ENCODE results near the gene WDHD1.
"Not testable (repeated sequence)": the region's sequence is repeated elsewhere in the genome, so short reads cannot be mapped to it uniquely, and the experiment has no call there.

WDHD1 gene

DNA sequence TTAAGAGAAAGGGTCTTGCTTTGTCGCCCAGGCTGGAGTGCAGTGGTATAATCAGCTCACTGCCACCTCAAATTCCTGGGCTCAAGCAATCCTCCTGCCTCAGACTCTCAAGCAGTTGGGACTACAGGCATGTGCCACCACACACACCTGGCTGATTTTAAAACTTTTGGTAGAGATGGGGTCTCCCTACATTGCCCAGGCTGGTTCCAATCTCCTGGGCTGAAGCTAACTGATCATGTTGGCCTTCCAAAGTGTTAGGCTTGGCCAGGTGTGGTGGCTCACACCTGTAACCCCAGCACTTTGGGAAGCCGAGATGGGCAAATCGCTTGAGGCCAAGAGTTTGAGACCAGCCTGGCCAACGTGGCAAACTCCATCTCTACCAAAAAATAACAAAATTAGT is 80.4 kb downstream of the WDHD1 start:
- DNase-seq, result no peak

GRCh38 chr14:54944737-54945391 is 82.0 kb downstream of the WDHD1 start:
- no peak for DNase-seq

- no peak for DNase-seq
Observed at GRCh38 chr14:54942913-54943312, 84.0 kb downstream of the WDHD1 start.

GRCh38 chr14:54936816-54937215 is 90.1 kb downstream of the WDHD1 start:
- DNase-seq, result no peak

DNA sequence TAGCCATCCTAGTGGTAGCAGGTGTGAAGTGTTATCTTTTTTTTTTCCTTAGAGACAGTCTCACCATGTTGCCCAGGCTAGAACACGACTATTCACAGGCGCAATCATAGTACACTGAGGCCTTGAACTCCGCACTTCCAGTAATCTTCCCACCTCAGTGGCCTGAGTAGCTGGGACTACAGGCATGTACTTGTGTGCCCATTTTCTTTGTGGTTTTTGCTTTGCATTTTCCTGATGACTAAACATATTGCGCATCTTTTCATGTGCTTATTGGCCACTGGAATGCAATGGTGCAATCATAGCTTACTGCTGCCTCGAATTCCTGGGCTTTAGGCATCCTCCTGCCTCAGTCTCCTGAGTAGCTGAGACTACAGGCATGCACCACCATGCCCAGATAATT is 90.9 kb downstream of the WDHD1 start:
- DNase-seq, result no peak

DNA sequence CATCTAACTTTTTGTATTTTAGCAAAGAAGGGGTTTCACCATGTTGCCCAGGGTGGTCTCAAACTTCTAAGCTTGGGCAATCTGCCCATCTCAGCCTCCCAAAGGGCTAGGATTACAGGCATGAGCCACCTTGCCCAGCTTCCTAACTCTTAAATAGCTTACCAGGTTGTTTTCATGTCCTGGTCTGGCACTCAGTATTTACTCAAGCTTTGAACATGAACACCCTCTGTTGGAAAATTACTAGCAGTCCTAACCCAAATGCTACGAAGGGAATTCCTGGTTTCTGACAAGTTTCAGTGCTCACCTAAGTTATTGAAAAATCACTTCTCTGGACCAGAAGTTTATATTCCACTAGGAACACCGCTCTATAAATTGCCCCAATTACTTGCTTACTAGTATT is 91.8 kb downstream of the WDHD1 start:
- no peak for DNase-seq

GRCh38 chr14:54933006-54933405 is 93.9 kb downstream of the WDHD1 start:
- no peak for DNase-seq

- DNase-seq, result no peak
Observed at GRCh38 chr14:54931598-54932340, 95.1 kb downstream of the WDHD1 start.

DNA sequence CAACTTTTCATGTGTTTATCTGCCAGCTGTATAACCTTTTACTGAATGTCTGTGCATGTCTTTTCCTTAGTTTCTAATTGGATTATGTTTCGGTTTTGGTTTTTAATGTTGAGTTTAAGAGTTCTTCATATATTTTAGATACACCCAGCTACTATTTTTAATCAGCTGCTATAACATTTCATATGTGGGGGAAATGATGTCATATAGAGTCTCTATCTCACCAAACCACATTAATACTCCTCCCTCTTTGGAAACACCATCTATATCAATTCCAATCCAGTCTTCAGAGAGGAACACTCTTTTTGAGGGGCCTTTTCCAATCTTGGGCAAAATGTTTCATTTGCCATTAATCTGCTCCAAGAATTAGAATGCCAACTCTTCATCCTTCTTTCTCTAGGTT is 95.8 kb downstream of the WDHD1 start:
- no peak for DNase-seq

- DNase-seq, result no peak
Observed at GRCh38 chr14:54929556-54929955, 97.3 kb downstream of the WDHD1 start.

GRCh38 chr14:54928216-54928615 is 98.7 kb downstream of the WDHD1 start:
- DNase-seq, result no peak

DNA sequence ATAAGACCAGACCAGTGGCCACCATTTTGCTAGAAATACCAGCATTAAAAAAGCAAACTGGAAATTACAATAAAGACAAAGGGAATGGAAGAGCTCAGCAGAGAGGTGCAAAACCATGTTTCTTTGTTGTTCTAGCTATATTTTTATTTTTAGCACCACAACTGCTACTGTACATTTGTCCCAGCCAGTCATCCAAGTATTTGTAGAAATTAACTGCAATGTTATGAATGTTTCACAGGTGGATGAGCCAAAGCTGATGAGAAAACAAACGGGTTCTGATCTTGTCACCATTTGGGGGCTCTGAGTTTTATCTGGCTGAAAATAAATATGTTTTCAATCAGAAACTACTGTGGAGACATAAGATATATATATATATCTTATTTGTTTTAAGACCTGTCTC is 99.3 kb downstream of the WDHD1 start:
- DNase-seq, result no peak

GRCh38 chr14:54926570-54926969 is 100.3 kb downstream of the WDHD1 start:
- not testable (repeated sequence) for DNase-seq

GRCh38 chr14:54922598-54922997 is 104.3 kb downstream of the WDHD1 start:
- no peak for DNase-seq

DNA sequence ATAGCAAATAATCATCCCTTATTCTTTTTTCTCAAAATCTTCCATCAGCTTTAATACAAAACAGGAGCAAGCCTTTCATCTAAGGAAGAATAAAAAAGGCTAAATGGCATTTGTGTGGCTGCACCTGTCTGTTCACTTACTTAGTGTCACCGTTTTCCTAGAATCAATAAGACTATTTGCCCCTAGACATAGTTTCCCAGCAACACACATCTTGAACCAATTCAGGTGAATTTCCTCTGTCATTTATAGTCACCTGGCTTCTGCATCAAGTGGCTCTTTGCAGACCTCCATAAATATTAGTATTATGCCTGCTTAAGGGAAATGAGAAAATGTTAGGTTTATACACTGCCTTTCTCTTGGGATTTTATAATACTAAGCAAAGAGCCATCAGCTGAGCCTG is 106.8 kb downstream of the WDHD1 start:
- no peak for DNase-seq

DNA sequence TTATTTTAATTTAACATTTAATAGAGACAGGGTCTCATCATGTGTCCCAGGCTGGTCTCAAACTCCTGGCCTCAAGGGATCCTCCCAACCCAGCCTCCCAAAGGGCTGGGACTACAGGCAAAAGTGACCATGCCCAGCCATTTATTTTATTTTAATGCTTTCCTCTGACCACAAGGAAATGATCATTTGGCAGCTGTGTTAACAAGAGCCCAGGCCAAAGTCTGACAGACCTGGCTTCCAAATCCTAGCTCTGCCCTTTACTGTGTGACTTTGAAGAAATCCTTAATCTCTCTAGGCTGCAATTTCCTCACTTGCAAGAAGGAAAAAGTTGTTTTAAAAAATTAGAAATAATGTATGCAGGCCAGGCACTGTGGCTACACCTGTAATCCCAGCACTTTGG is 107.6 kb downstream of the WDHD1 start:
- no peak for DNase-seq

DNA sequence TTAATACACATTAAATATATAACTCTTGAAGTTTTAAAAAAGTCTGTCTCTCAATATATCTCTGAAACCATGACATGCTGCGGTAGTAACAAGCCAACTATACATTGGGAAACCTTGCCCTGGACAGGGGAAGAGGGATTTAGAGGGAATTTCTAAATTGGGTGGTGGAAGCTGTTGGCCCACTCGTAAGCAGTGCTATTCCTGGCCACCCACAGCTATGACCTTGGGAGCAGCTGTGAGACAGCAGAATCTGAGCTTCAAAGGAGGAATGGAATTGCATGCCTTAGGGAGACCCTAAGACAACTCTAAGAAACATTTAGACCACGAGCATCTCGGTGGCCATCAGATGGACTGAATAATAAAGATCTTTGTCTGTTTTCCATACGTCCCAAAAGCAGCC is 108.5 kb downstream of the WDHD1 start:
- DNase-seq, result no peak

DNA sequence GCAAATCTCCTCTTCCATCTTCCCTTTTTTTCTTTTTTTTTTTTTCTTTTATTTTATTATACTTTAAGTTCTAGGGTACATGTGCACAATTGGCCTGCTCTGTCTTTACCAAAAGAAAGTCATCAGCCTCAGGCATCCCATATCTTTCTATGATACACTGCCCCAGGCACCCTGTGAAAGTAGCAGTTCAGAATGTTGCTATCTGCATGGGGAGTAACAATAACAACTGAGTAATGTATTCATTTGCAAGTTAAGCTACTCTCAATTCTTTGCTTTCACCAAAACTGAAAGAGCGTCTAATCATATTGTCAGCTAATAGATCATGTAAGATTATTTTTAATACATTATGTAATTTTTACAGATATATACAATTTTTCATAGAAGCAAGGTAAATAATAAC is 110.8 kb downstream of the WDHD1 start:
- no peak for DNase-seq

GRCh38 chr14:54909817-54910558 is 116.9 kb downstream of the WDHD1 start:
- DNase-seq, result no peak

DNA sequence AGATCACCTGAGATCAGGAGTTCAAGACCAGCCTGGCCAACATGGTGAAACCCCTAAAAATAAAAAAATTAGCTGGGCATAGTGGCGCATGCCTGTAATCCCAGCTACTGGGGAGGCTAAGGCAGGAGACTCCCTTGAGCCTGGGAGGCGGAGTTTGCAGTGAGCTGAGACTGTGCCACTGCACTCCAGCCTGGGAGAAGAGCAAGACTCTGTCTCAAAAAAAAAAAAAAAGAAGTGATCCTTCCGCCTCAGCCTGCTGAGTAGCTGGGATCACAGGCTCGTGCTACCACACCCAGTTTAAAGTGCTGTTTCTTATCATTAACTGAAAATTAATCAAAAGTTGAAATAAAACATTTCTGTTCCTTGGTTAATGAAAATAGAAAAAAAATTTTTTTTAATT is 117.9 kb downstream of the WDHD1 start:
- not testable (repeated sequence) for DNase-seq

DNA sequence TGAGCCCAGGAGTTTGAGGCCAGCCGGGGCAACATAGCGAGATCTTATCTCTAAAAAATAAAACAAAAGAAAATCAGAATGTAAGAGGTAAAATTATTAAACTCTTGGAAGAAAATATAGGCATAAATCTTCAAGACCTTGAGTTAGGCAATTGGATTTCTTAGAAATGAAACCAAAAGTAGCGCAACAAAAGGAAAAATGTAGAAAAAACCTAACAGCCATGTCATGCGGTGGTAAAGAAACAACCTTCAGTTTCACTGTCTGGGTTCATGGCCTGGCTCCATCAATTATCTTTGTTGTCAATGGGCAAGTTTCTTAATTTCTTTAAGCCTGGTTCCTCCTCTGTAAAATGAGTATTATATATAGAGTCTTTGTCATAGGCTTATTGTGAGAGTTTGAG is 118.7 kb downstream of the WDHD1 start:
- no peak for DNase-seq

DNA sequence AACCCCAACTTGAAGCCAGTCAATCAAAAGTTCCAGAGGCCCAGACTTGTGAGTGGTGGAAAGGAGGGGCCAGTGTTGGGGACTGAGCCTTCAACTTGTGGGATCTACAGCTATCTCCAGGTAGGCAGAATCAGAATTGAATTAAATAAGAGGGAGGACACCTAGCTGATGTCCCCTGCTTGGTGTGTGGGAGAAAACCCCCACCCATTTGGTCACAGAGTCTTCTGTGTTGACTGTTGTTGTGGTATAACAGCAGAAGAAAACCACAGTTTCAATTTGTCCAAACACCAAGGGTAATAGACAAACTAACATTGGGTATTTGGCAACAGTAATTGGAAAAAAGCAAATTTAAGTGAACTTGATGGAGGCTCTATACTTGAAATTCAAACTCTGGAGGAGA is 120.8 kb downstream of the WDHD1 start:
- DNase-seq, result no peak

DNA sequence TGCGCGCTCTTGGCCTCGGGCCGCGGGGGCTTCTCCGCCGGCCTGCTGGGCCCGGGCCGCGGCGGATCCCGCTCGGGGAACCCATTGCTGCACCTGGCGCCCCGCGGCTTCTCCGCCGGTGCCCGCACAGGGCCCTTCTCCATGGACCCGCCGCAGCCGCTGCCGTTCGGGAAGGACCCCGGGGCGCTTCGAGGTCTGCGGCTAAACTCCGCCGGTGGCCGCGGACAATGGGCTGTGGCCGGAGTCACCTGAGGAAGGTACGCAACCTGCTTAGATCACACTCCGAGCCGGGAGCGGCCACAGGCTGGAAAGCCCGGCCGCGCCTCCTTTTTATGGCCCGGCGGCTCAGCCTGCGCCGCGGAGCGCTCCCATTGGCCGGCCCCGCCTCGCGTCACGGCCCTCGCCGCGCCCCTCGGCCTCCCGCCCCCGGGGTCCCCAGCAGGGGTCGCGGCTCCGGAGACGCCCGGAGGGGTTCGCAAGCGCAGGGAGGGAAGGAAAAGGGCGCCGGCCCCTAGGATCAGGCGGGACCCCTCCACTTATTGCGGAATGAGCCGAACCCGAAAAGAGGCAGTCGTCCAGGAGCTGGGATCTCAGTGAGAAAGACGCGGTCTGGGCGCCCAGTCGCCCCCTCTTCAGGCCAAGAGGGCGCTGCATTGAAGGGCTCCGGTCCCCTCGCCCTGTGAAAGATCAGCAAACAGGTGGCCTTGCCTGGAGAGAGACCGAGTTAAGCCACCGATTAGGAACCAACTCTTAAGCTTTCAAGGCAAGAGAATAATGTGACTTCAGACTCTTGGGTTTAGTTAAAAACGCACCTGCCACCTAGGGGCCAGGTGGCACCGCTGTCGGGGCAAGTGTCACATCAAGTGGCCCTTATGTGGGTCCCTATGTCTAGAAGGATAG is 124.1 kb downstream of the WDHD1 start, which contains the start of gene GCH1:
Gene GCH1 (minus strand): TSS at position 306 of the 900 bp plus-strand sequence. CDS start 163 bp downstream, at position 143.
- DNase-seq, result peak; percentile 79
